Thoracic aorta (tissue), 2 donors: Measurements from ENCODE around the gene TMEM150C. TPM values are rescaled to one million over a fixed set of nuclear protein-coding genes. Genes with fewer than 3 reads are reported as not detected.

ENCODE experiments used
- ATAC-seq: fragments of 150-250 bp; one replicate; pipeline ENCODE4 v1.8.0; 2017; ENCODE audit warnings: low read depth; ENCODE audit not compliant: insufficient number of reproducible peaks, low FRiP score
- DNase-seq: peaks from one replicate; pipeline ENCODE4 v3.0.0-alpha.2; 2020; ENCODE audit warnings: low spot score
- H3K27ac ChIP-seq, 2 donors: fragments of 200-600 bp; sonication (generic); 1 replicate in 1 of 2; 2 replicates in 1 of 2; pipeline ENCODE4 v1.5.1; 2016; ENCODE audit warnings: mild to moderate bottlenecking in 2 of 2, moderate library complexity in 2 of 2
- H3K27me3 ChIP-seq: fragments of 200-600 bp; sonication (generic); replicated peaks from 2 replicates; pipeline ENCODE4 v1.6.0; 2016; ENCODE audit warnings: mild to moderate bottlenecking; ENCODE audit not compliant: insufficient read depth
- H3K36me3 ChIP-seq: fragments of 200-600 bp; sonication (generic); one replicate; pipeline ENCODE4 v1.5.1; 2016
- H3K4me1 ChIP-seq, 2 donors: fragments of 200-600 bp; sonication (generic); 1 replicate in 1 of 2; 2 replicates in 1 of 2; pipeline versions ENCODE4 v1.5.1 to v1.6.0; 2016; ENCODE audit warnings: low read depth in 2 of 2, mild to moderate bottlenecking in 1 of 2; ENCODE audit not compliant: control insufficient read depth in 1 of 2
- H3K4me3 ChIP-seq: fragments of 200-600 bp; sonication (generic); 2 replicates; pipeline ENCODE4 v1.5.1; 2016; ENCODE audit warnings: mild to moderate bottlenecking
- H3K9me3 ChIP-seq: fragments of 200-600 bp; sonication (generic); 2 replicates; pipeline ENCODE4 v1.5.1; 2016
- CTCF ChIP-seq: fragments of 200-600 bp; sonication (generic); IDR thresholded peaks from one replicate; pipeline ENCODE4 v1.5.1; 2019; ENCODE audit warnings: antibody characterized with exemption
- total RNA-seq, 2 donors: library from RNA; depleted of rRNA; stranded (reverse); fragments of >200 nt; gene quantifications; one replicate each; pipeline versions ENCODE4 v1.1.0 to v1.2.3, GENCODE V29; 2016

TMEM150C gene
- total RNA-seq, 2 donors from 2014 or later: 0.92 to 2.0 TPM

DNA sequence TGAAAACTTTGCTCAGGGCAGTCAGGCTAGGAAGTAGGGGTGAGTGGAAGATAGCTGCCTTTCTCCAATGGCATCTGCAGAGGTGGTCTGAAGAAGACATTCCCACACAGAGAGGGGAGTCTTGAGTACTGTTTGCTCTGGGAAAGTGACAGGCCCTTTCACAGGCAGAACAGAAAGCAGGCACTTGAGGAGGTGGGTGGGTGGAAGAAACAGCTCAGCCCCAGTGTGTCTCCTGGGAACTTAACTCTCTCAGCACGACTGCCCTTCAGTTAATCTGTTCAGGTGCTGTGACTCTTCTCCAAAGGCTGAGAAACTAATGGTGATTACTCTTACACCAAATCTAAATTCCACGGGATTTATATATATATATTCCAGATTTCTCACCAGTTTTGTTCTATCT is 103.1 kb downstream of the TMEM150C start:
- Histone ChIP-seq H3K27me3 (no peaks in the 10 kb centered on the region), H3K36me3 (peaks cover 13% of the 10 kb centered on the region), H3K27ac (no peak overlapping the region), H3K9me3 (no peaks in the 10 kb centered on the region), H3K4me1 (no peaks in the 10 kb centered on the region), H3K4me3 (no peak overlapping the region)
- ATAC-seq (no peak), DNase-seq (no peak)
- TF ChIP-seq CTCF: no peak

DNA sequence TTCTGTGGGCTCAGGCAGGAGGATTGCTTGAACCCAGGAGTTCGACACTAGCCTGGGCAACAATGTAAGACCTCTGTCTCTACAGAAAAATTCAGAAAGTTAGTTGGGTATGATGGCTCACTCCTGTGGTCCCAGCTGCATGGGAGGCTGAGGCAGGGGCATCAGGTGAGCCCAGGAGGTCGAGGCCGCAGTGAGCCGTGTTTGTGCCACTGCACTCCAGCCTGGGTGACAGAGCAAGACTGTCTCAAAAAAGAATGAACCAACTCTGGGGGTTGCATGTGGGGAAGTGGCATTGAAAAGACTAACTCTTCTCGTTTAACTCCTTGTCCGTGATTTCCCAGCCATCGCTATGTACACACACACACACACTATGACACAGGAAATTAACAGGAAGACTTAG is 104.5 kb downstream of the TMEM150C start:
- peaks cover 13% of the 10 kb centered on the region for H3K36me3 ChIP-seq
- H3K27me3 ChIP-seq: no peaks in the 10 kb centered on the region
- DNase-seq (no peak), ATAC-seq (no peak)
- no peak overlapping the region for H3K4me3 ChIP-seq
- no peaks in the 10 kb centered on the region for H3K9me3 ChIP-seq
- no peak for TF ChIP-seq CTCF
- no peaks in the 10 kb centered on the region for H3K4me1 ChIP-seq
- no peak overlapping the region for H3K27ac ChIP-seq

GRCh38 chr4:82452026-82452425 is 109.8 kb downstream of the TMEM150C start:
- DNase-seq: no peak
- H3K27ac ChIP-seq: no peak overlapping the region
- H3K4me3 ChIP-seq: no peak overlapping the region
- no peaks in the 10 kb centered on the region for H3K27me3 ChIP-seq
- peaks cover 28% of the 10 kb centered on the region for H3K36me3 ChIP-seq
- no peaks in the 10 kb centered on the region for H3K4me1 ChIP-seq
- ATAC-seq: no peak
- no peak for TF ChIP-seq CTCF
- no peaks in the 10 kb centered on the region for H3K9me3 ChIP-seq

GRCh38 chr4:82450966-82451755 is 110.6 kb downstream of the TMEM150C start:
- Histone ChIP-seq H3K4me1 (no peaks in the 10 kb centered on the region), H3K9me3 (no peaks in the 10 kb centered on the region), H3K27me3 (no peaks in the 10 kb centered on the region), H3K4me3 (no peak overlapping the region), H3K36me3 (peaks cover 20% of the 10 kb centered on the region), H3K27ac (no peak overlapping the region)
- no peak for TF ChIP-seq CTCF
- DNase-seq (no peak), ATAC-seq (no peak)

GRCh38 chr4:82447886-82448285 is 113.9 kb downstream of the TMEM150C start:
- DNase-seq (no peak), ATAC-seq (no peak)
- H3K27me3 ChIP-seq: no peaks in the 10 kb centered on the region

More at GRCh38 chr4:82447886-82448285, 113.9 kb downstream of the TMEM150C start:
- Histone ChIP-seq H3K9me3 (no peaks in the 10 kb centered on the region), H3K4me1 (no peaks in the 10 kb centered on the region), H3K36me3 (peaks cover 20% of the 10 kb centered on the region), H3K27ac (no peak overlapping the region), H3K4me3 (no peak overlapping the region)
- no peak for TF ChIP-seq CTCF
